Suprapubic skin (tissue), 4 donors: ENCODE data around the gene EPHA2.

Experiments used
- CTCF ChIP-seq, 2 donors: fragments of 200-600 bp in 1 of 2; fragments of 450-650 bp in 1 of 2; sonication (generic) in 1 of 2; IDR thresholded peaks; one replicate each; pipeline ENCODE4 v1.5.1; 2016 to 2019; ENCODE audit warnings: antibody characterized with exemption in 2 of 2, mild to moderate bottlenecking in 1 of 2, moderate library complexity in 1 of 2
- POLR2A ChIP-seq, 2 donors: fragments of 450-650 bp; IDR thresholded peaks; one replicate each; pipeline ENCODE4 v1.6.1; 2017; ENCODE audit warnings: antibody characterized with exemption in 2 of 2, mild to moderate bottlenecking in 2 of 2, moderate library complexity in 2 of 2
- POLR2AphosphoS5 ChIP-seq, 3 donors: sonication (generic); formaldehyde crosslinking; IDR thresholded peaks; one replicate each; pipeline ENCODE4 v1.6.1; 2017; ENCODE audit warnings: antibody characterized with exemption in 3 of 3

DNA sequence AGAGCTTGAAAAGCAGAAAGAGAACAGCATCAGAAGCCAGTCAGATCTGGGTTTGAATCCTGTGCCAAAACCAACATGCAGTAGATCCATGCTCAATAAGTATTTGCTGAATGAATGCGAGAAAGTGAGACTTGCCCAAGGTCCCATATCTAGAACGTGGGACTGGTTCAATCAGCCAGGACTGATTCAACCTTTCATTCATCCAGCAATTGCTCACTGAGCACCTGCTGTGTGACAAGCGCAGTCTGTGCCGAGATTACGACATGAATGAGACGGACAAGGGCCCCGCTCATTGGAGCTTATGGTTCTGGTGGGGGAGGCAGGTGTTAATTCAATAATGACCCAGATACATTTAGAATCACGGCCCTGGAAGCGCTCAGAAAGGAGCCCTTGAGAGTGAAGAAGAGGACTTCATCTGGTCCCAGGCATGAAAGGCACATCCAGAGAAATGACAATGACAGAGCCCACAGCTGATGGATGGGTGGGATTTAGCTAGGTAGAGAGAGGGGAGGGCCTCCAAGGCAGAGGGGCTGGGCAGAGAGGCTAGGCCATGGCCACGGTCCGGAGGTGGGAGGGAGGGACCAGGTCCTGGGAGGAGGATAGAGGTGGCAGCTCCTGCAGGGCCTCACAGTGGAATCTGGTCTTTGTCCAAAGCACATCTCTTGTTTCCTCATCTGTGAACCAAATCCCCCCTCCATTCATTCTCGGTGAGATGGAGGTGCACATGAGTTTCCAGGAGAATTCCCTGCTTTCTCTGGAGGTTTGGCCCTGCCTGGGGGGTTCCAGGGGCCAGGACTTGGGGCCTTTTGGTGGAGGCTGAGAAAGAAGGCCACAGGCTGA is 78.2 kb downstream of the EPHA2 start:
- TF ChIP-seq CTCF (IDR thresholded peaks at IDR 0.05), result no peak
- no peak for TF ChIP-seq POLR2AphosphoS5 (IDR thresholded peaks at IDR 0.05)
- TF ChIP-seq POLR2A (IDR thresholded peaks at IDR 0.05), result no peak
